ENCODE results near the gene CWF19L1.

GRCh38 chr10:100288196-100288595, 20.8 kb upstream of the CWF19L1 start:
- TF ChIP-seq CTCF (IDR thresholded peaks at IDR 0.05) (no peak), POLR2A (IDR thresholded peaks at IDR 0.05) (no peak)
